K562 (cell line): ENCODE measurements around the gene SLC29A3. TPM values are rescaled to one million over a fixed set of nuclear protein-coding genes. Genes with fewer than 3 reads are reported as not detected.
A peak's percentile ranks its signal among the peaks of the same experiment; 100 is the strongest.

Source experiments
- ATAC-seq: fragments of 200-7000 bp; cut with Tn5 transposase; 3 replicates; pipeline ENCODE4 v1.9.1; 2020; ENCODE audit warnings: moderate library complexity
- BruUV-seq: library from RNA; stranded (reverse); fragments of 400-500 nt; replicated peaks from 2 replicates; lab custom pipeline; 2021; lab: Mats Ljungman, UMichigan
- CTCF ChIA-PET: fragments of 300-600 bp; formaldehyde crosslinking; extraction: SDS; loops from one replicate; lab custom pipeline; 2021; ENCODE audit warnings: low intra/inter-chr PET ratio; lab: Yijun Ruan, JAX
- POLR2A ChIA-PET: fragments of 300-600, 350-650 bp; sonication (Branson Sonifier 250); formaldehyde crosslinking; extraction: SDS; loops from one replicate; lab custom pipeline; 2021; ENCODE audit warnings: antibody characterized with exemption, inconsistent platforms; lab: Yijun Ruan, JAX
- DNase-seq, 4 experiments: peaks; one replicate each; pipeline versions ENCODE4 v3.0.0 to v3.0.0-alpha.2; 2011 to 2018; ENCODE audit warnings: low spot score in 3 of 4, mixed read lengths in 3 of 4; ENCODE audit errors: extremely low read depth in 1 of 4
- FAIRE-seq: peaks from 2 replicates; lab custom pipeline; 2011; peaks lifted over from hg19 to GRCh38; lab: Jason Lieb, UNC
- H2AFZ ChIP-seq: 2 replicates; pipeline ENCODE4 v1.6.0; 2011; ENCODE audit warnings: low read depth, low read length, control low read depth, inconsistent platforms
- H3K27ac ChIP-seq: fragments of 200-600 bp; 3 replicates; pipeline ENCODE4 v1.8.0; 2011; ENCODE audit warnings: low read depth, mild to moderate bottlenecking, control low read depth, inconsistent platforms, low read length, moderate library complexity, mixed read lengths; ENCODE audit errors: extremely low read depth
- H3K27me3 ChIP-seq, 2 experiments: fragments of 300-600 bp in 1 of 2; 2 replicates in 1 of 2; 3 replicates in 1 of 2; pipeline versions ENCODE4 v1.6.0 to v1.8.0; 2011; ENCODE audit warnings: inconsistent platforms in 2 of 2, low read length in 2 of 2, mild to moderate bottlenecking in 1 of 2, mixed read lengths in 1 of 2, moderate library complexity in 1 of 2; ENCODE audit not compliant: control insufficient read depth in 2 of 2, insufficient read depth in 2 of 2
- H3K36me3 ChIP-seq: fragments of 300-600 bp; 3 replicates; pipeline ENCODE4 v1.8.0; 2011; ENCODE audit warnings: mild to moderate bottlenecking, low read length, inconsistent platforms; ENCODE audit not compliant: control insufficient read depth, insufficient read depth
- H3K4me1 ChIP-seq, 2 experiments: fragments of 200-600 bp in 1 of 2; replicated peaks in 1 of 2; 2 replicates in 1 of 2; 3 replicates in 1 of 2; pipeline versions ENCODE4 v1.5.1 to v1.8.0; 2011; ENCODE audit warnings: inconsistent platforms in 2 of 2, low read length in 2 of 2, mild to moderate bottlenecking in 1 of 2, mixed read lengths in 1 of 2, moderate library complexity in 1 of 2; ENCODE audit not compliant: control insufficient read depth in 2 of 2, insufficient read depth in 2 of 2
- H3K4me2 ChIP-seq: 2 replicates; pipeline ENCODE4 v1.6.1; 2011; ENCODE audit warnings: low read length, control low read depth, inconsistent platforms, mixed read lengths; ENCODE audit not compliant: insufficient read depth
- H3K4me3 ChIP-seq: fragments of 200-600 bp; sonication (generic), shearing (Covaris generic); 2 replicates; pipeline ENCODE4 v1.5.1; 2016; ENCODE audit warnings: control low read depth, inconsistent platforms
- H3K79me2 ChIP-seq: fragments of 200-600 bp; 3 replicates; pipeline ENCODE4 v1.8.0; 2011; ENCODE audit warnings: low read length, inconsistent platforms; ENCODE audit not compliant: control insufficient read depth, insufficient read depth
- H3K9ac ChIP-seq, 2 experiments: 2 replicates each; pipeline versions ENCODE4 v1.6.0 to v1.6.1; 2011; ENCODE audit warnings: low read depth in 2 of 2, low read length in 2 of 2, control low read depth in 1 of 2, inconsistent platforms in 1 of 2, mild to moderate bottlenecking in 1 of 2, mixed read lengths in 1 of 2; ENCODE audit not compliant: insufficient read depth in 1 of 2
- H3K9me1 ChIP-seq: one replicate; pipeline ENCODE4 v1.6.0; 2011; ENCODE audit warnings: inconsistent platforms, mild to moderate bottlenecking, low read length, moderate library complexity; ENCODE audit not compliant: control insufficient read depth, insufficient read depth
- H3K9me3 ChIP-seq: replicated peaks from 2 replicates; pipeline ENCODE4 v1.5.1; 2011; ENCODE audit warnings: low read depth, low read length, inconsistent platforms; ENCODE audit not compliant: control insufficient read depth, insufficient read depth
- H4K20me1 ChIP-seq: replicated peaks from 2 replicates; pipeline ENCODE4 v1.6.1; 2011; ENCODE audit warnings: low read length, inconsistent platforms, mixed read lengths; ENCODE audit not compliant: control insufficient read depth, insufficient read depth
- CCNT2 ChIP-seq: IDR thresholded peaks from 2 replicates; pipeline ENCODE4 v1.6.1; 2011; ENCODE audit warnings: borderline replicate concordance, low read depth, mild to moderate bottlenecking, moderate library complexity, mixed read lengths, low read length; ENCODE audit not compliant: insufficient read length; ENCODE audit errors: extremely low read depth
- DIDO1 ChIP-seq: fragments of 450-650 bp; IDR thresholded peaks from 2 replicates; pipeline ENCODE4 v1.6.1; 2016; ENCODE audit warnings: low read depth, missing biosample characterization, missing genetic modification characterization
- E2F4 ChIP-seq: sonication (generic); formaldehyde crosslinking; IDR thresholded peaks from 2 replicates; pipeline ENCODE4 v1.8.0; 2022; ENCODE audit warnings: mild to moderate bottlenecking, low read depth, missing genetic modification reagents
- ELK1 ChIP-seq: sonication (generic); formaldehyde crosslinking; IDR thresholded peaks from 2 replicates; pipeline ENCODE4 v1.8.1; 2022; ENCODE audit warnings: missing genetic modification reagents
- FOXP1 ChIP-seq: sonication (generic); formaldehyde crosslinking; IDR thresholded peaks from 2 replicates; pipeline ENCODE4 v1.8.0; 2022; ENCODE audit warnings: mild to moderate bottlenecking, missing genetic modification reagents
- HMG20B ChIP-seq: fragments of 250-450 bp; sonication (Bioruptor Pico); IDR thresholded peaks from 2 replicates; pipeline ENCODE4 v1.5.0; 2021; ENCODE audit warnings: mild to moderate bottlenecking
- KHSRP ChIP-seq: fragments of 450-650 bp; IDR thresholded peaks from 2 replicates; pipeline ENCODE4 v1.6.1; 2017
- MEF2D ChIP-seq: conservative IDR thresholded peaks from 2 replicates; pipeline ENCODE4 v1.6.1; 2016; ENCODE audit warnings: low read depth, missing genetic modification characterization, missing compliant biosample characterization
- NRF1 ChIP-seq, 2 experiments: fragments of 450-650 bp; IDR thresholded peaks in 1 of 2; conservative IDR thresholded peaks in 1 of 2; 2 replicates each; pipeline ENCODE4 v1.6.1; 2014; ENCODE audit warnings: mild to moderate bottlenecking in 2 of 2
- POLR2G ChIP-seq: fragments of 200-400 bp; formaldehyde crosslinking; IDR thresholded peaks from 2 replicates; pipeline ENCODE4 v1.6.1; 2017; ENCODE audit warnings: low read depth, mild to moderate bottlenecking, antibody characterized with exemption, low read length, moderate library complexity
- POLR3A ChIP-seq: IDR thresholded peaks from 2 replicates; pipeline ENCODE4 v1.6.1; 2011; ENCODE audit warnings: borderline replicate concordance, mild to moderate bottlenecking, moderate library complexity; ENCODE audit not compliant: insufficient read length, insufficient read depth; ENCODE audit errors: extremely low read depth
- PYGO2 ChIP-seq: fragments of 450-650 bp; IDR thresholded peaks from 2 replicates; pipeline ENCODE4 v1.6.1; 2016; ENCODE audit warnings: mild to moderate bottlenecking, missing genetic modification characterization, moderate library complexity, missing compliant biosample characterization
- ZNF354B ChIP-seq: fragments of 250-450 bp; sonication (Bioruptor Pico); IDR thresholded peaks from 2 replicates; pipeline ENCODE4 v1.4.0; 2020
- ZNF77 ChIP-seq: fragments of 250-450 bp; sonication (Bioruptor Pico); IDR thresholded peaks from 2 replicates; pipeline ENCODE4 v1.5.0; 2020
- WGBS: fragments of 100-300 bp; shearing (Covaris generic); methylation state at CpG from one replicate; pipeline ENCODE4 v1.1.6; 2016; ENCODE audit warnings: low coverage, mixed read lengths; ENCODE audit not compliant: insufficient coverage; ENCODE audit errors: missing lambda C conversion rate; 5-methylcytosine and 5-hydroxymethylcytosine counted together
- in situ Hi-C: fragments of 300-500 bp; cut with MboI; formaldehyde crosslinking; loops from 4 replicates; pipeline ENCODE4 v1.15.0; 2018; ENCODE audit warnings: inconsistent platforms, mixed read lengths
- intact Hi-C: fragments of 100-400 bp; cut with micrococcal nuclease; formaldehyde crosslinking; loops from 2 replicates; pipeline ENCODE4 v1.14.2; 2022
- polyA plus RNA-seq, 8 experiments: library from polyadenylated mRNA; depleted of rRNA in 4 of 8; stranded (reverse) in 5 of 8; unstranded in 3 of 8; fragments of >200 nt; fragmentation: Nextera tagmentation in 2 of 8; fragmentation: Illumina TruSeq in 1 of 8; extraction: Ambion mirVana in 2 of 8; extraction: Trizol in 1 of 8; gene quantifications; 2 replicates each; pipeline versions ENCODE4 v1.2.1 to v1.2.3, GENCODE V29; 2011 to 2014; ENCODE audit warnings: inconsistent platforms in 1 of 8, missing spikeins in 1 of 8
- total RNA-seq, 7 experiments: library from RNA; depleted of rRNA in 6 of 7; stranded (reverse); fragments of >200 nt in 6 of 7; fragmentation: Illumina TruSeq in 2 of 7; extraction: Trizol in 2 of 7; gene quantifications; 2 replicates each; pipeline versions ENCODE4 v1.2.1 to v1.2.3, GENCODE V29; 2011 to 2021; ENCODE audit warnings: low replicate concordance in 1 of 7

The SLC29A3 gene
- total and polyA plus RNA-seq, 9 of the 15 experiments (the other 6 are each of a cell fraction or from before 2014, with no cell fraction given), result 2.1 to 10.7 (median 4.6) TPM

DNA sequence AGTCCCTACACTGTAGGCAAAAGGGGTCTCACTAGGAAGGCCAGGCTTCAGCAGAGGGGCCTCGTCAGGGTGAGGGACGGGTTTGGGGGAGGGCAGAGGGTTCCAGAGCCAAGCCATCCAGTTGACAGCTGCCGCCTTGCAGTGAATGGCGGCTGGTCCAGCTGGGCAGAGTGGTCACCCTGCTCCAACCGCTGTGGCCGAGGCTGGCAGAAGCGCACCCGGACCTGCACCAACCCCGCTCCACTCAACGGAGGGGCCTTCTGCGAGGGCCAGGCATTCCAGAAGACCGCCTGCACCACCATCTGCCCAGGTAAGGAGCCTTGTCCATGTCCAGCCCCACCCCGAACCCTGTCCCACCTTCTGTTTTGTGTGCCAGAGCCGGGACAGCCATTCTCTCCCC, 31.6 kb upstream of the SLC29A3 start:
- BruUV-seq, result no TSS peak
- no peak for TF ChIP-seq ZNF77 (CRISPR knock-in tag)
- peak; percentile 56 for TF ChIP-seq POLR2G
- peaks cover 12% of the 10 kb centered on the region for H4K20me1 ChIP-seq
- H3K27me3 ChIP-seq, result peaks cover 0 to 21% of the 10 kb centered on the region in 2 experiments; a peak in 2 of 5 replicates
- FAIRE-seq, result no peak
- no peak overlapping the region for H3K9ac ChIP-seq
- H3K9me3 ChIP-seq, result no peaks in the 10 kb centered on the region
- in situ Hi-C loops, result loop anchor here (5.0 kb wide), 1 partner anchor 365 kb away; no protein-coding TSS in a partner anchor
- no peak overlapping the region for H3K4me3 ChIP-seq
- H2AFZ ChIP-seq, result no peak overlapping the region
- intact Hi-C loops, result loop anchor here (5.0 kb wide), 1 partner anchor 385 kb away; no protein-coding TSS in a partner anchor
- ChIA-PET CTCF (interaction anchor here (3.3 kb wide), 1 partner anchor 362 kb away, joined by 15 read pairs; no protein-coding TSS in a partner anchor), POLR2A (interaction anchor here (0.6 to 2.4 kb wide), 4 partner anchors 10 to 757 kb away, joined by 3 to 8 read pairs (median 5); no protein-coding TSS in a partner anchor)
- ATAC-seq, result no peak
- no peaks in the 10 kb centered on the region for H3K79me2 ChIP-seq
- H3K36me3 ChIP-seq, result no peaks in the 10 kb centered on the region
- peaks cover 3 to 18% of the 10 kb centered on the region in 2 experiments; a peak in 4 of 5 replicates for H3K4me1 ChIP-seq
- WGBS, result 47% methylated on average over 14 of the region's 14 CpGs
- DNase-seq, result no peak
- H3K27ac ChIP-seq, result no peak overlapping the region
- no peak overlapping the region for H3K4me2 ChIP-seq
- H3K9me1 ChIP-seq, result no peaks in the 10 kb centered on the region

DNA sequence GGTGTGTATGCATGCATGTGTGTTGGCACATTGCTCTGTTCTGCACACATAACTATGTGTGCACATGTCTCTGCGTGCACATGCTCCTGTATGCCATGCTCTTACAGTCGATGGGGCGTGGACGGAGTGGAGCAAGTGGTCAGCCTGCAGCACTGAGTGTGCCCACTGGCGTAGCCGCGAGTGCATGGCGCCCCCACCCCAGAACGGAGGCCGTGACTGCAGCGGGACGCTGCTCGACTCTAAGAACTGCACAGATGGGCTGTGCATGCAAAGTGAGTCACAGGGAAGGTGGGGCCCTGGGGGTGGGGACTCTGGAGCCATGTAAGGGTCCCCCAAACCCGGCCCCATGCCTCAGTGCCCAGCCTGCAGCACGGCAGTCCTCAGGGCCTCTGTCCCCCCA, 30.6 kb upstream of the SLC29A3 start:
- H3K9ac ChIP-seq, result no peak overlapping the region
- no TSS peak for BruUV-seq
- no peaks in the 10 kb centered on the region for H3K9me1 ChIP-seq
- peaks cover 3 to 22% of the 10 kb centered on the region in 2 experiments; a peak in 4 of 5 replicates for H3K4me1 ChIP-seq
- H3K9me3 ChIP-seq, result no peaks in the 10 kb centered on the region
- peaks cover 0 to 20% of the 10 kb centered on the region in 2 experiments; a peak in 2 of 5 replicates for H3K27me3 ChIP-seq
- DNase-seq (no peak), ATAC-seq (no peak), FAIRE-seq (no peak)
- no peak overlapping the region for H2AFZ ChIP-seq
- ChIA-PET POLR2A (interaction anchor here (1.4 to 2.4 kb wide), 2 partner anchors 11 to 13 kb away, joined by 6 to 8 read pairs; no protein-coding TSS in a partner anchor), CTCF (no interaction called here)
- H3K27ac ChIP-seq, result no peak overlapping the region
- 39% methylated on average over 14 of the region's 15 CpGs for WGBS
- intact Hi-C loops (loop anchor here (5.0 kb wide), 1 partner anchor 386 kb away; no protein-coding TSS in a partner anchor), in situ Hi-C loops (loop anchor here (5.0 kb wide), 1 partner anchor 366 kb away; no protein-coding TSS in a partner anchor)
- H3K4me3 ChIP-seq, result no peak overlapping the region
- no peak overlapping the region for H3K4me2 ChIP-seq
- H3K79me2 ChIP-seq, result no peaks in the 10 kb centered on the region
- no peaks in the 10 kb centered on the region for H3K36me3 ChIP-seq
- peaks cover 12% of the 10 kb centered on the region for H4K20me1 ChIP-seq
- no peak for TF ChIP-seq ELK1 (CRISPR knock-in tag)
- no peak for TF ChIP-seq NRF1 (conservative IDR thresholded peaks at IDR 0.05 in 1 of 2, IDR thresholded peaks at IDR 0.05 in 1 of 2)
- no peak for TF ChIP-seq MEF2D
- no peak for TF ChIP-seq ZNF354B (CRISPR knock-in tag)
- TF ChIP-seq FOXP1 (CRISPR knock-in tag), result no peak
- no peak for TF ChIP-seq DIDO1 (tag)
- no peak for TF ChIP-seq E2F4
- no peak for TF ChIP-seq CCNT2
- TF ChIP-seq PYGO2 (tag), result no peak
- no peak for TF ChIP-seq POLR3A
- no peak for TF ChIP-seq KHSRP
- TF ChIP-seq HMG20B, result no peak
